Liver (tissue), 3 donors: ENCODE results near the gene MCL1.

Experiments
- CTCF ChIP-seq: fragments of 150-350 bp; IDR thresholded peaks from 2 replicates; pipeline ENCODE4 v1.5.1; 2017; ENCODE audit warnings: improper control_type of control experiment, low read depth, low read length; ENCODE audit not compliant: missing input control
- GABPA ChIP-seq, 2 donors: IDR thresholded peaks in 1 of 2; conservative IDR thresholded peaks in 1 of 2; 2 replicates each; pipeline ENCODE4 v1.6.1; 2016; ENCODE audit warnings: antibody characterized with exemption in 2 of 2, mild to moderate bottlenecking in 1 of 2, moderate library complexity in 1 of 2
- RAD21 ChIP-seq, 2 donors: IDR thresholded peaks; 2 replicates each; pipeline ENCODE4 v1.6.1; 2016; ENCODE audit warnings: antibody characterized with exemption in 2 of 2, mild to moderate bottlenecking in 2 of 2
- REST ChIP-seq: IDR thresholded peaks from 2 replicates; pipeline ENCODE4 v1.6.1; 2016; ENCODE audit warnings: antibody characterized with exemption, mild to moderate bottlenecking
- TAF1 ChIP-seq: conservative IDR thresholded peaks from 2 replicates; pipeline ENCODE4 v1.6.1; 2016; ENCODE audit warnings: antibody characterized with exemption, mild to moderate bottlenecking
- YY1 ChIP-seq: IDR thresholded peaks from 2 replicates; pipeline ENCODE4 v1.6.1; 2016; ENCODE audit warnings: antibody characterized with exemption, mild to moderate bottlenecking
- TF ChIP-seq, protein P1 (sequence below): IDR thresholded peaks from 2 replicates; pipeline ENCODE4 v1.6.1; 2016; ENCODE audit warnings: antibody characterized with exemption
- donor health status: healthy.
- donor health status: healthy.

DNA sequence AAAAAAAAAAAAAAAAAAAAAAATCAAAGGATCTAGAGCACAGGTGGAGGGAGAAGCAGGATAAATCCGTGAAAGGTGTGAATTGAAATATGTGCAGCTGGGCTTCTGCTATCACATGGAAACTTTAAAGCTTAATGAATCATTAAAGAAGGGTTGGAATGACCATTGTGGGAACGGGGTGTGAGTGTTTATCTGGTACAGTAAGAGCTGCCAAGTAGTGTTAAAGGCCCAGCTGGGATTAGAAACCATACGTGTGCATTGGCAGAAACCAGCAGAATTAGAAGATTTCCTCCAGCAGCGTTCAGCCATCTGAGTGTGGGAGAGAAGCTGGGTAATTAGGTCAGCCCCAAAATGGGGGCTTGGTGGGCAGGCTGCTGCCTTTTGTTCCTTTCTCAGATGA, 50.4 kb downstream of the MCL1 start:
- no peak for TF ChIP-seq GABPA (IDR thresholded peaks at IDR 0.05 in 1 of 2, conservative IDR thresholded peaks at IDR 0.05 in 1 of 2)
- TF ChIP-seq YY1, result no peak
- TF ChIP-seq, protein P1, sequence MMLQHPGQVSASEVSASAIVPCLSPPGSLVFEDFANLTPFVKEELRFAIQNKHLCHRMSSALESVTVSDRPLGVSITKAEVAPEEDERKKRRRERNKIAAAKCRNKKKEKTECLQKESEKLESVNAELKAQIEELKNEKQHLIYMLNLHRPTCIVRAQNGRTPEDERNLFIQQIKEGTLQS, result no peak
- no peak for TF ChIP-seq REST
- no peak for TF ChIP-seq TAF1
- no peak for TF ChIP-seq RAD21 (IDR thresholded peaks at IDR 0.05)
- no peak for TF ChIP-seq CTCF
